NCI-H510A treated with DMSO at 0.1 percent for 48 hours (cell line): ENCODE measurements around the gene MTRR.

Source experiments
- DNase-seq: peaks from one replicate; lab custom pipeline; 2025; lab: John Stamatoyannopoulos, UW

MTRR gene

DNA sequence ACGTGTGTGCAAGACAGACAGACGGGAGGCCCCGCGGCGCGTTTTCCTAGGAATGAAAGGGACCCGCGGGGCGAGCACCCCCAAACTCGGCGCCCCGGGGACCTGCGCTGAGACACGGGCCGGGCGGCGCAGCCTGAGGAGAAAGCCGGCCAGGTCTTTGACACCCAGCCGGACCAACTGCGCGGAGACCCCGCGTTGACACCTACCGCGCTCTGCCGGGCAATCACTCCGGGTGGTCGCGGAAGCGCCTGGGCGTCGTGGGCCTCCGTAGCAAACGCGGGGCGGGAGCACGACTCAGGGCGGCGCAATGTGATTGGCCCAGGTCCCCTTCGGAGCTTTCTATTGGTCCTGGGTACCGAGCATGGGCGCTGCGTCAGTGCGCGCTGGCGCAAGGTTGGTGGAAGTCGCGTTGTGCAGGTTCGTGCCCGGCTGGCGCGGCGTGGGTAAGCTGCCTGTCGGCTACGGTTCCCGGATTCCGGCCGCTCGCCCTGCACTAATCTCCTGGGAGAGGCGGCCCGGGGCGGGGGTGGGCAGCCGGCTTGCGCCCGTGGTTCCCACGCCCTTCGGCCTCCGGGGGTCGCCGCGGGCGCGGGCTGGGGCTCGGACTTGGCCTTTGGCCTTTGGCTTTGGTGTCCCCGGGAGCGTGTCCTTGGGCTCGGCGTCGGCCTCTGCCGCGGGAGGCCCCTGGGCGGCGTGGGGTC lies at the start of gene MTRR, which contains the start of gene FASTKD3:
Gene MTRR (plus strand): TSS at position 376 of the 701 bp plus-strand sequence. CDS start 1,647 bp downstream, outside the sequence.
Gene FASTKD3 (minus strand): TSS at position 259 of the 701 bp plus-strand sequence. CDS start 948 bp downstream, outside the sequence.
- peak; percentile 94 for DNase-seq

DNA sequence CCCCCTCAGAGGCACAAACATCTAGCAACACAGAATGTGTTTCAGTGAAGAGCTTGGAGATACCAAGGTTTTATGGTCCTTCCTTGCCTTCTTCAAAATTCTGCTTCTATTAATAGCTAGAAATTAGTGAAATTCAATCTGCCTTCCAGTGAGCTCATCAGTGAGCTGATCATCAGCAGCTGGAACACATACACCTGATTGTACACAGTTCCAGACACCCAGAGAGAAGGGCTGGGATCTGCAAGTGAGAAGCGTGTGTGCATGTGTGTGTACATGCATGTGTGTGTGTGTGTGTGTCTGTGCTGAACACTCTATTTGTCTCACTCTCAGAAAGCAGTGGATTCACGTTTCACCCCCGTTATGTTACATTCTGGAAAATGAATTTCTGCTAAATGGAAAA lies 46.5 kb upstream of the MTRR start:
- DNase-seq: no peak

DNA sequence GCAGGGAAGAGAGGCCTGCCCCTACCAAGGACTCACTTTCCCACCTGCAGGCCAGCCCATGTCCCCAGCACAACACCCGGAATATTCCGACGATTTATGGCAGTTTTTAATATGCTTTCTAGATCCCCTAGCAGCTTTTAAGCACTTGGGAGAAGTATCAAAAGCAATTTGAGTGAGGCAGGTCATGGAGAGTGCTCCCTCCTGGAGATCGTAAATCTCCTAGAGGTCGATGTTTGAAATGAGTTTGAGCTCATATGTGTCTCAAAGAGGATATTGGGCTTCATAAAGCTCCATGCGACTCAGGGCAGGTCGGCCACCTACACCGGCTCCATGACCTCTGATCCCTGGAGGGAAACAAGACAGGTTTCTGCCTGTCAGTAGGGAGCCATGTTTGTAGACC lies 45.4 kb upstream of the MTRR start:
- no peak for DNase-seq

DNA sequence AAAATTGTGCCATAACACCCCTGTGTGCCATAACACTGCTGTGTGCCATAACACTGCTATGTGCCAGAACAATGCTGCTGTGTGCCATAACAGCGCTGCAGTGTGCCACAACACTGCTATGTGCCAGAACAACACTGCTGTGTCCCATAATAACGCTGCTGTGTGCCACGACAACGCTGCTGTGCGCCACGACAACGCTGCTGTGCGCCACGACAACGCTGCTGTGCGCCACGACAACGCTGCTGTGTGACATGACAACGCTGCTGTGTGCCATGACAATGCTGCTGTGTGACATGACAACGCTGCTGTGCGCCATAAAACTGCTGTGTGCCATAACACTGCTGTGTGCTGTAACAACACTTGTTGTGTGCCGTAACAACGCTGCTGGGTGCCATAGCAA lies 44.0 kb upstream of the MTRR start:
- no peak for DNase-seq

DNA sequence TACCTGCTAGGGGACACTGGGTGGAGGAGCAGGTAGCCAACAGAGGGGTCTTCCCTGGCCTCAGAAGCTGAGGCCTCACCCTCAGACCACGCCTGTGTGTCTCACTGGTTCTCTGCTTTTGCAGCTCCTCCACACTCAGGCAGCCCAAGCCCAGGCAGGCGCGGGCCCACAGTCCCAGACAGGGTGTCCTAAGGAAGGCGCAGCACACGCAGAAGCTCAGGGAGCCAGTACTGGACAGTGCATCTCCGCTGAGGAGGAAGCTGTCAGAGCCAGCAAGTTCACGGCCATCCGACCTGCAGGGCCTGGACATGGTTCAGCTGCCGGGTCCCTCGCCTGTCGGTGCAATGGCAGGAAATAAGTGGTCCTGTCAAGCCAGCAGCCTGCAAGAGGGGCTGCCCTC lies 43.3 kb upstream of the MTRR start:
- DNase-seq: no peak

DNA sequence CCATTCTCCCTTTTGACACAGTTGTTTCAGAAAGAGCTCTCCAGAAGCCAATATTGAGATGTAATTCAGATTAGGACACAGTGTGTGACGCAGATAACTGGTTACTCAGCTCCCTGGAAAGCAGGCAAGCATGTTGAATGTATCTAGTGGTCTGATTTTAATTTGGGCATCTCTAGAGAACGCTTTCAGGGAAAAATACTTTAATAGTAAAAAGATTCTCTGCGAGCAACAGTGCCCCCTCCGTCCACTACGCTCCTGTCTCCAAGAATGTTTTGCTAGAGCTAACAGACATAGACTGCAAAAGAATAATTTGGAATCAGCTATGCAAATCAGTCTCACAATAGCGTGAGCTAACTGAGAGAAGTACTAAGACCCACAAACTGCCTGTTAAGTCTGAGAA lies 41.3 kb upstream of the MTRR start:
- no peak for DNase-seq

DNA sequence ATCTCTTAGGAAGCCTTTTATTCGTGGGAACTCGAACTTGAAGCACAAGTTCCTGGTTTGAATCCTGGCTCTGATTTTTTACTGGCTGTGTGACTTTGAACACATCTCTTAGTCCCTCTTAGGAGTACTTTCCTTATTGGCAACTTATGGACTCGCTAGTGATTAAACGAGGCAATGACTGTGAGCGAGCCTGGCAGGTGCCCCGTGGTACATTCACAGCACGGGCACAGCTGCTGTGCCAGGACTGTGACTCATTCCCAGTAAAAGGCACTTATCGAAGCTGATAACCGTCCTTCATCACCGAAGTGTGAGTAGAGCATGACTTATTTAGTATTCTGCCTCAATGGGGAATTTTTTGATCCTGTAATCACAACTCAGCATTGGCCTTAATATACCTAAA lies 40.7 kb upstream of the MTRR start:
- DNase-seq: no peak

DNA sequence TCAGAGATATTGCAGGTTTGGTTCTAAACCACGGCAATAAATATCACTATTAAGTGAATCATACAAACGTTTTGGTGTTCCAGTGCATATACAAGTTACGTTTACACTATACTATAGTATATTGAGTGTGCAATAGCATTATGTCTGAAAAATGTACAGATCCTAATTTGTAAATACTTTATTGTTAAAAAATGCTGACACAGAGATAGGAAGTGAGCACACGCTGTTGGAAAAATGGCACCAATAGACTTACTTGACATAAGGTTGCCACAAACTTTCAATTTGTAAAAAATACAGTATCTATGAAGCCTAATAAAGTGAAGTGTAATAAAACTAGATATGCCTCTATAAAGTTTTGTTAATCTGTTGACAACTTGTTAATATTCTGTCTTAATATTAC lies 34.0 kb upstream of the MTRR start:
- no peak for DNase-seq

DNA sequence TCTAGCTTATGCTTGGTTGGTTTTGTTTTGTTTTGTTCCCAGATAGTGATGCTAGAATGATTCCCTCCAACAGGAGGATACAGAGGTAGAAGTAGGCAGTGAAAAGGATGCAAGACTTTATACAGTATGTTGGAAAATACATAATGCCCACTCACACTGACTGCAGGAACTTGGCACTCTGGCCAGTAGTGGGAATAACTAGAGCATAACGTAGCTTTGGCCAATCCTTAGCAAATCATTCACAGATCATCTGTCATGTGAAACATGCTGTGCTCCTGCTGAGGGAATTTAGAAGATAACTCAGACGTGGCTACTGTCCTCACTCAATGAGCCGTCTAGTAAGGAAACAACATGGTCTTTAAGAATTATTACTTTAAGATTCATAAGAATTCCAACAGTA lies 31.5 kb upstream of the MTRR start:
- no peak for DNase-seq

DNA sequence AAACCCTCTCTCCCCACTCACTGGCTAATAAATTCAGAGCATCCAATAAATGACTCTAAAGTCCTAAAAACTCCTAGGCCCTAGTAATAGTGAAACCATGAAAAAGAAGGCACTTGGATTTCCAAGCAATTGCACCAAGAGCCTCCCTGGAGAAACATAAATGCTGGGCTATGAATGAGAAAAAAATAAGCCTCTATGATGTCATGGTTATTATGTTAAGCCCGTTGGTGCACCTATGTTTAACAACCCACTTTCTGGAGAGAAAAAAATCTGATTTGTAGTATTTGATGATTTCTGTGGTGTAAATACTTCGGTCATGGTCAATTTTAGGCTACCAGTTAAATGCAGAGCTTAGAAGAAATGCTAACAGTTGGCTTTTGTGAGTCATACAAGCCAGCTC lies 26.4 kb upstream of the MTRR start:
- no peak for DNase-seq

DNA sequence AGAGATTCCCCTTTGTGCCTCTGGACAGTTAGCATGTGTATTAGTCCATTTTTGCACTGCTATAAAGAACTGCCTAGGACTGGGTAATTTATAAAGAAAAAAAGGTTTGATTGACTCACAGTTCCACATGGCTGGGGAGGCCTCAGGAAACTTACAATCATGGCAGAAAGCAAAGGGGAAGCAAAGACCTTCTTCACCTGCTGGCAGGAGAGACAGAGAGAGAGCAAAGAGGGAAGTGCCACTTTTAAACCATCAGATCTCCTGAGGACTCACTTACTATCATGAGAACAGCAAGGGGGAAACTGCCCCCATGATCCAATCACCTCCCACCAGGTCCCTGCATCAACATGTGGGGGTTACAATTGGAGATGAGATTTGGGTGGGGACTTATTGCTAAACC lies 24.0 kb upstream of the MTRR start:
- DNase-seq: no peak

DNA sequence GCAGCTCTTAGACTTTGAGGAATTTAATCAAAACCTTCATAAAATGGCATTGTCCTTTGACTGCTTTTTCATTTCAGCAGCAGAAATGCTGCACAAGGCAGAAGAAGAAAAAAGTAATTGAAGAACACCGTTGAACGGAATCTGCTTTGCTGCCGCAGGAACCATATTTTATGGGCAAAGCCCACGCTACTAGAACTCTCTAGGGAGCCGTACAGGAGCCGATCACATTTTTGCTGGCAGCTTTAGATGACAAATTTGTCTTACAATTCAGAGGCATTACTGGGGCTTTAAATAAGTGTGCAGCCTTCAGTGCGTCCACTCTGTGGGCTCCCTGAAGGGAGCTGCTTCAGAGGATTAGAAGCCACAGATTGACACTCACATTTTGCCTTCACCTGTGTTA lies 23.4 kb upstream of the MTRR start:
- no peak for DNase-seq

DNA sequence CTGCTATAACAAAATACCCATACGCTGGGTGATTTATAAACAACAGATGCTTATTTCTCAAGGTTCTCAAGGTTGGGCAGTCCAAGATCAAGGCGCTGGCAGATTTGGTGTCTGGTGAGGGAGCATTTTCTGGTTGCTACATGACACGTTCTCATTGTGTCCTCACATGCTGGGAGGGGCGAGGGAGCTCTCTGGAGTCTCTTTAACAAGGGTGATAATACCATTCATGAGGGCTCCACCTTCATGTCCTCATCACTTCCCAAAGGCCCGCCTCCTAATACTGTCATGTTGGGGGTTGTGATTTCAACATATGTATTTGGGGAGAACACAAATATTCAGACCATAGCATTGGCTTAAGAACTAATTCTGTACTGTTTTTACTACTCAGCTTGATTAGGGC lies 22.6 kb upstream of the MTRR start:
- DNase-seq: no peak

DNA sequence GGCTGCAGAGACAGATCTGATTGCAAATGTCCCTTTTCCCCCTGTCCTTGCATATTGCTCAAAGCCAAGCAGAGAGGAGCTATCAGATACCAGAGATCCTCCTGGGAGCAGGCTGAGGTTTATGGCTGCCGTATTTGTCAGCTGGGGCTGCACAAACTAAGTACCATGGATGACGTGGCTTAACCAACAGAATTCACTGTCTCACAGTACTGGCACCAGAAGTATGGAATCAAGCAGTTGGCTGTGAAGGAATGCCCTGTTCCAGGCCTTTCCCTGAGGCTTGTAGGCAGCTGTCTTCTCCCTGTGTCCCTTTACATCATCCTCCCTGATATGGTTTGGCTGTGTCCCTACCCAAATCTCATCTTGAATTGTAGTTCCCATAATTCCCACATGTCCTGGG lies 20.7 kb upstream of the MTRR start:
- no peak for DNase-seq

DNA sequence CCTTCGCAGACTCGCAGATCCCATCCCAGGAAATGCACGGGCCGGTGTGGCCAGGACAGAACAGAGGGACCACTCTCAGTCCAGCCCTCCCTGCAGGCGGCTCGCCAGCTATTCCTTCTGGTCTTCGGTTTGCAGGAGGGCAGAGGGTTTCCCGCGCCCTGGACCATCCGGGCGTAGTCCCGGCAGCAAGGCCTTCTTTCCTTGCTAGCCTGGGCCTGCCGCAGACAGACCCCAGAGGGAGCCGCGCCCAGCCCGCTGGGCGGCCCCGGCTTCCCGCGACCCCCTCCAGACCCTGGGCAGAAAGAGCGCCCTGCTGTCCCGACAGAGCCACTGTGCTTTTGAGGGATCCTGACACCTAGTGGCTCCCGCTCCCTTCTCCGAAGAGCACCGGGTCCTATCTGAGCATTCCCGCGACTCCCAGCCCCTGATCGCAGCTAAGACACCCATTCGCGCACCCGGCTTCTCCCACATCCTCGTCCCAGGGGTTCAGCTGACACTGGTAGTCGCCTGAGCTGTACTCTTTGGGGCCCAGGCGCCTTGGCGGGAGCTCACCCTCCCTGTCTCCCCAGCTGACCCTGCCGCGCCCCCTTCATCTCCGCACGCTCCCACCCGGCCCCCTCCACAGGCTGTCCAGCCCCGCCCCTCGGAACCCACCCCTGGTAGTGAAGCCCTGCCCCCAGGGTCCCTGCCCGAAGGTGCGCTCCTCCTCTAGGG lies 19.1 kb upstream of the MTRR start:
- DNase-seq: peak; percentile 32

DNA sequence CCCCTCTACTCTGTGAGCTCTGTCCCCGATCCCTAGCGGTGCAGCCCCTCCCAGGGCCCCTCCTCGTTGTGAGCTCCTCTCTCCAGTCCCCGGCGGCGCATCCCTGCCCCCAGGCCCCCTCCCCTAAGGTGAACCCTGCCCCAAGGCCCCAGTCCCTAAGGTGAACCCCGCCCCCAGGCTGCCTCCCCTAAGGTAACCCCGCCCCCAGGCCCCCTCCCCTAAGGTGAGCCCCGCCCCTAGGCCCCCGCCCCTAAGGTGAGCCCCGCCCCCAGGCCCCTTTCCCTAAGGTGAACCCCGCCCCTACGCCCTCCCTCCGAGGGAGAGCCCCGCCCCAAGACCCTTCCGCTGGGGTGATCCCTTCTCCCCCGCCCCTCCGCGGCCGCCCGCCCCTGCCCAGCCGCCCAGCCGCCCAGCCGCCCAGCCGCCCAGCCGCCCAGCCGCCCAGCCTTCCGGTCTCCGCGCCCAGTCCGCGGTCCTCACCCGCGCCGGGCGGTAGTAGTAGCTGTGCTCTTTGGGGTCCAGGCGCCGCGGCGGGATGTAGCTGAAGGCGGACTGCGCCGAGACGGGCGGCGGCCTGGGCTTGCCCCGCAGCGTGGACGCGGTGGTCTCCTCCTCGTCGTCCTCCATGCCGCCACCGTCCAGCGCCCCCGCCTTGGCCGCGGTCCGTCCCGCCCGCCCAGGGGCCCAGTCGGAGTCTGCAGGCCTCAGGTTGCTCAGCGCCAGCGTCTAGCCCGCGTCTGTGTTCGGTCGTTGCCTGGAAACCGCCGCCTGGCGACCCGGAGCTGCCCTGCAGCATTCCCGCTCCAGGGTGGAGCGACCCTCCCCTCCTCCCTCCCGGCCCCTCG lies 18.3 kb upstream of the MTRR start, which contains the start of gene CFAP90:
Gene CFAP90 (minus strand): TSS at position 739 of the 845 bp plus-strand sequence. CDS start 112 bp downstream, at position 627.
- DNase-seq: peak; percentile 57

DNA sequence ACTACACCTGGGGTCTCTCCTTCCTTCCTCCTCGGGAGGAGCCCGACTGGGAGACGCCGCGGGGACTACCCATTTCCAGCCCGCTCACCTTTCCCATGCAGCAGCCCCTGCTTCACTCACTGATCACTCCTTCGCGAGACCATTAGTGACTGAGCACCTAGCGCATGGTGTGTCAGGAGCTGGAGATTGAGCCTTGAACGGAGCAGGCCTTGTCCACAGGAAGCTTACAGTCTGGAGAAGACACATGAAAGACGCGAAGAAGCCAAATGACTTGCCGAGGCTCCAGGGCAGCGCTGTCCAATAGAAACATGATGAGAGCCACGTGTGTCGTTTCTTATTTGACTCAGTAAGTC lies 17.7 kb upstream of the MTRR start:
- DNase-seq: no peak

DNA sequence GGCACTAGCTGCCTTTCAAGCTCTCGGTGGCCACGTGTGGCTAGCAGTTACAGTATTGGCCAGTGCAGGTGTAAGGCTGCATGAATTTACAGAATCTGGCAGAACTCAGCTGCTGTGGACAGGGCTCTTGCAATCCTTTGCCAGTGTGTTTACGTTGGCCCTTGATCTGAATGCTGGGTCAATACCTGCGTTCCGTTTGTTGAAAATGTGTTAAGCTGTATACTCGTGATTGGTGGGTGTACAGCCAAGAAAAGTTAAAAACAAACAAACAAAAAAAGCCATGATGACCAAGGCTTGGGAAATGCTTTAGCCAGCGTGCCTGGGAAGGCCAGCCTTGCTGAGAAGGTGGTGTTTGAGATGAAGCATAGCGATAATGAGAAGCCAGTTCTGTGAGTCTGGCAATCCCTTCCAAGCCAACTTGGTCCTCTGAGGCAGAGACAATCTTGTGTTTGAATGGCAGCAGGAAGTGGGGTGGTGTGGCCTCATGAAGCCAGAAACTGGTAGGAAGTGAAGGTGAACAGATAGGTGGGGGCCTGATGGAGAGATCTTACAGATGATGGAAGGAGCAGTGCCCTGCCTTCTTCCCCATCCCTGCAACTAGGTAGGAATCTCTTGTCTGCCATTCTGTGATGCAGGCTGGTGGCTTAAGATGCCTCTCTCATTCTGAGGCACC lies 17.2 kb upstream of the MTRR start:
- no peak for DNase-seq

DNA sequence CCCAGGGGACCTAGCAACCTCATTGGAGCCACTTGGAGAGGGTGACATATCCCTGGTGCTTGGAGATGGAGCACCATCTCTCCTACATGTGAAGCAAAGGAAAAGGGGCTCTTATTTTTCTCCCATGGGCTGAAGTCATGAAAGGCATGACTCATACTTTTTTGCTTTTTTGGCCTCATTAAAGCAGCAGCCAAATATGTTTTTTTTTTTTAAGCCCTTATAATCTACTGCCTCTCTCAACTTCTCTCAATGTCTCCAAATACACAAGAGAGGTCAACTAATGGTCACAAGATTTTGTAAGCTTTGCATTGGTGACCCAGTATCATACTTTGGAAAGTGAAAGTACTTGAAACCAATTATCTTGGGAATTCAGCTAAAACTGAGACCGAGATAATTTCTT lies 16.4 kb upstream of the MTRR start:
- no peak for DNase-seq

DNA sequence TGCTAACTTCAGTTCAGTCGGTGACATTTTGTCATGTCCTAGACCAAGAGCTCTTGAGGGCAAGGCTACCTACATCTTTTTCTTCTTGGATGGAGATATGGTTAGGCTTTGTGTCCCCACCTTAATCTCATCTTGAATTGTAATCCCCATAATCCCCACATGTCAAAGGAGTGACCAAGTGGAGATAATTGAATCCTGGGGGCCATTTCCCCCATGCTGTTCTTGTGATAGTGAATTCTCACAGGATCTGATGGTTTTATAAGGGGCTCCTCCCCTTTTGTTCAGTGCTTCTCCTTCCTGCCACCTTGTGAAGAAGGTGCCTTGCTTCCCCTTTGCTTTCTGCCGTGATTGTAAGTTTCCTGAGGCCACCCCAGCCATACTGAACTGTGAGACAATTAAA lies 16.0 kb upstream of the MTRR start:
- DNase-seq: no peak

DNA sequence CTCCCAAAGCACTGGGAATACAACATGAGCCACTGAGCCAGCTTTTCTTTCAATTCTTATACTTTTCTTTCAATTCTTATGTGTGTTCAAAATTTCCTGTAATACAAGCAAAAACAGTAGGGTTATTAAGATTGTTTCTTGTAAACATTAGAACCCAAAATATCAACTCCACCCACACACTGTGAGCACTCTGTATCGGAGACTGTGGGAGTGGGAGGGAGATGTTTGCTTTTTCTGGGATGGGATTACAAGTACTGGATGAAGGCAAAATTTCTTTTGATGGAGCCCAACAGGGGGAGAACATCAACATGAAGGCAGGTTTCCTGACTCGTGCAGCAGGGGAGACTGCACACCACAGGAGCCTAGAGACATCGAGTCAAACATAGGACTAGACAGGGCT lies 13.3 kb upstream of the MTRR start:
- no peak for DNase-seq

DNA sequence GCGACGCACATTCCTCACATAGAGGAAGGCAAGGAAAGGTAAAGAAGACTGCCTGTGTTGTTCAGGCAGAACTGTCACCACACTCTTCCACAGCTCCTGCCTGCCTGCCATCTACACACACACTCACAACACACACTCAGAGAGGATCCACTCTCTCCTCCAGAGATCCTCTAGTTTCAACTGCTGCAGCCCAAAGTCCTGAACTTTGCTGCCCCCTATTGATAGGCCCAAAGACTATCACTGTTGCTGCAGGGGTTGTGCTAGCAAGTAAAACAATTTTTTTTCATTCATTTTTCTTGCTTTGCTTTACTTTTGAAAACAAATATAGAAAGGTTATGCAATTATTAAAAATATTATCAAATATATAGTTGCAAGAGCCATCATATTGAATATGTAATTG lies 12.1 kb upstream of the MTRR start:
- DNase-seq: peak; percentile 75
